Hematopoietic multipotent progenitor cell treated with erythropoietin and hydrocortisone succinate and interleukin-3 and kit ligand, for 6 days (in vitro differentiated cells): ENCODE measurements around the gene ERH.
"Not testable (repeated sequence)": the region's sequence is repeated elsewhere in the genome, so short reads cannot be mapped to it uniquely, and the experiment has no call there.

ENCODE experiments used
- DNase-seq: peaks from one replicate; pipeline ENCODE4 v3.0.0-alpha.2; 2015

ERH gene

DNA sequence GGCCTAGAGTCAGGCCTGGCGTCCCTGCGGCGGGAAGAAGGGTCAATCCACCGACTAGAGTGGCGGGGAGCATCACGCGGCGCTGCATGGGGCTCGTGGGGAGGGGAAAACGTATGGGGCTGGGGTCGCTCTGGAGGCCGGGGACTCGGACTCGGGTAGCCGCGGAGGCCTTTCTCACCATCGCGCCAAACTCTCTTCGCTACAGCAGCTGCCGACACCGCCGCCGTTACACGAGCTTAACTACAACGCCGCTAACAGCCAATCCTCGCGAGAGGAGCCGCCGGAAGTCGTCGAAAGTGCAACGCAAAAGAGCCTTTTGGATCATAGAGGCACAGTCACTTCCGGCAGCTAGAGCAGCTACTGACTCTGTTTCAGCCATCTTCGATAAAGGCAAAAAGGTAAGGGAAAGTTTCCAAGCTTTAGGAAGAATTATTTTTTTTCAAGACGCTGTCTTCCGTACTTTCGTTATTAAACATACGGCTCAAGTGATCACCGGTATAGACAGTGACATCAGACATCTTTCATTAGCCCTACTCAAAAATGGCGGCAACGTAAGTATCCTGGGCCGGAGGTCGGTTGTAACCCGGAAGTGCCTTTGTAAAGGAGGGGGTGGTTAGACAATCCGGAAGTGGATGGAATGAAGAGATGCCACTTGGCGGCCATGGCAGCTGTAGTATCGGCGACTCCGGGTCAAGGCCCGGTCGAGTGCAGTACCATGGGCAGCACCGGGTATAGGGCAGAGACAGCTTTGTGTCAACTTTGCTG, at the start of gene ERH, which contains the start of gene SLC39A9:
Gene ERH, minus strand, starts transcription at position 247 of the 765 bp plus-strand sequence. Its CDS starts 66 bp downstream, at position 181.
Gene SLC39A9, plus strand, starts transcription at position 640 of the 765 bp plus-strand sequence. CDS start 678 bp downstream, outside the sequence.
- peak; percentile 99 for DNase-seq

DNA sequence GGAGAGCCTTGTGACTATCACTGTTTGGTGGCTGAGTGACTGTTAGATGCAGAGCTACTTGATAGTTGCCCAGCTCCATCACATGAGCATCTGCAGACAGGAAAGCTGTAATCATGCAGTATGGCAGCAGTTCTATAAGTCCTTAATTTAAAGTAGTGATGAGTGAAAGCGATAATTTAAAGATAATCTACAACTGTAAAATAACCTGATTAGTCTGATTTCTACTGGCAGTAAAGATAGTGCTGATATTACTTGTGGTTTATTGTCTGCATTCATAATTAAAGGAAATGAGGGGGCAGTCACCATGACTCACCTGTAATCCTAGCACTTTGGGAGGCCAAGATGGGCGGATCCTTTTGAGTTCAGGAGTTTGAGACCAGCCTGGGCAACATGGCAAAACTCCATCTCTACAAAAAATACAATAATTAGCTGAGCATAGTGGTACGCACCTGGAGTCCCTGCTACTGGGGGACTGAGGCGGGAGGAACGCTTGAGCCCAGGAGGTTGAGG, 45.3 kb upstream of the ERH start:
- no peak for DNase-seq

DNA sequence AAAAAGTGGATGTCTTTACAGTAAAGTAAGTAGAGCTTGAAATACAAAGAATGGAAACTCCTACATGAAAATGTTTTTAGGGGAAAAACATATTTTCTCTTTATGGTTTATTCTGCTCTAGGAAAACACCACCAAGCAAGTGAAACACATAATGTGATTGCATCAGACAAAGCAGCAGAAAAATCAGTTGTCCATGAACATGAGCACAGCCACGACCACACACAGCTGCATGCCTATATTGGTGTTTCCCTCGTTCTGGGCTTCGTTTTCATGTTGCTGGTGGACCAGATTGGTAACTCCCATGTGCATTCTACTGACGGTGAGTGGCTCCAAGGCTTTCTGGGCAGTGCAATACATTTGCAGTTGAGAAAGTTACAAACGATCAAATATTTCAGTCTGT, 43.8 kb upstream of the ERH start:
- DNase-seq: no peak

DNA sequence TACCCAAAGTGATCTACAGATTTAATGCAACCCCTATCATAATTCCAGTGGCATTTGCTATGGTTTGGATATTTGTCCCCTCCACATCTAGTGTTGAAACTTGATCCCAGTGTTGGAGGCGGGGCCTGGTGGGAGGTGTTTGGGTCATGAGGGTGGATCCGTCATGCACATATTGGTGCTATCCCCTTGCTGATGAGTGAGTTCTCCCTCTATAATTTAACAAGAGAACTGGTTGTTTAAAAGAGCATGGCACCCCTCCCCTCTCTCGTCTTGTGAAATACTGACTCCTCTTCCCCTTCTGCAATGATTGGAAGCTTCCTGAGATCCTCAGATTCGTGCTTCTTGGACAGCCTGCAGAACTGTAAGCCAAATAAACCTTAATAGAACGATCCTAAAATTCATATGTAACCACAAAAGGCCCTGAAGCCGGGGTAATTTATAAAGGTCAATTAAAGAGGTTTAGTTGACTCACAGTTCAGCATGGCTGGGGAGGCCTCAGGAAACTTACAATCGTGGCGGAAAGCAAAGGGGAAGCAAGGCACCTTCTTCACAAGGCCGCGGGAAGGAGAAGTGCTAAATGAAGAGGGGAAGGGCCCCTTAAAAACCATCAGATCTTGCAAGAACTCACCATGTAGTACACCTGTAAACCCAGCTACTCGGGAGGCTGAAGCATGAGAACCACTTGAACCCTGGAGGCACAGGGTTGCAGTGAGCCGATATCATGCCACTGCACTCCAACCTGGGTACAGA, 41.6 kb upstream of the ERH start:
- no peak for DNase-seq

DNA sequence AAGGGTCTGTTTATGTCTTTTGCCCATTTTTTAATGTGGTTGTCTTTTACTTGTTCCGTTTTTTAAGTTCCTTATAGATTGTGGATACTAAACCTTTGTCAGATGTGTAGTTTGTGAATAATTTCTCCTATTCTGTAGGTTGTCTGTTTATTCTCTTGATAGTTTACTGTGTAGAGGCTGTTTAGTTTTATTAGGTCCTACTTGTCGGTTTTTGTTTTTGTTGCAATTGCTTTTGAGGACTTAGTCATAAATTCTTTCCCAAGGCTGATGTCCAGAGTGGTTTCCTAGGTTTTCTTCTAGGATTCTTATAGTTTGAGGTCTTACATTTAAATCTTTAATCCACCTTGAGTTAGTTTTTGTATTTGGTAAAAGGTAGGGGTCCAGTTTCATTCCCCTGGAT, 34.3 kb upstream of the ERH start:
- DNase-seq: no peak

DNA sequence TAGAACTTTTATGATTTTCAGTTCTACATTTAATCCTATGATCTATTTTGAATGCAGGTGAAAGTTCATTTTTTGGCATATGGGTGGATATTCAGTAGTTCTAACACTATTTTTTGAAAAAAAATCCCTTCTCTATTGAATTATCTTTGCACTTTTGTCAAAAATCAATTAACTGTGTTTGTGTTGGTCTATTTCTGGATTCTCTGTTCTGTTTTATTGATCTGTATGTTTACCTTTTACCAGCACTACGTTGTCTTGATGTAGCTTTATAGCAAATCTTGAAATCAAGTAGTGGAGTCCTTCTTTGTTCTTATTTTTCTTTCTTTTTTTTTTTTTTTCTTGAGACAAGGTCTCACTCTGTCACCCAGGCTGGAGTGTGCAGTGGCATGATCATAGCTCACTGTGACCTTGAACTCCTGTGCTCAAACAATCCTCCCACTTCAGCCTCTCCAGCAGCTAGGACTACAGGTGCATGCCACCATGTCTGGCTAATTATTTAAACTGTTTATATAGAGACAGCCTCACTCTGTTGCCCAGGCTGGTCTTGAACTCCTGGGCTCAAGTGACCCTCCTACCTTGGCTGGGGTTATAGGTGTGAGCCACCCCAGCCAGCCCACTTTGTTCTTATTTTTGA, 32.3 kb upstream of the ERH start:
- DNase-seq: no peak

DNA sequence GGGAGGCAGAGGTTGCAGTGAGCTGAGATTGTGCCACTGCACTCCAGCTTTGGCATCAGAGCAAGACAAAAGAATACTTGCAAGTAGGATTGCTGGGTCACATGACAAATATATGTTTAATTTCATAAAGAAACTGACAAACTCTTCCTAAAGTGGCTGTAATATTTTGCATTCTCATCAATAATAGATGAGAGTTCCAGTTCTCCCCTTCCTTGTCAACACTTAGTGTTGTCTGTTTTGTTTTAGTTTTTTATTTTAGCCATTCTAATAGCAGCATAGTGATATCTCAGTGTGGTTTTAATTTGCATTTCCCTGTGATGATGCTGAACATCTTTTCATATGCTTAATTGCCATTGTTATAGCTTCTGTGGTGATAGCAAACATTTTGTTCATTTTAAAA, 31.5 kb upstream of the ERH start:
- no peak for DNase-seq

DNA sequence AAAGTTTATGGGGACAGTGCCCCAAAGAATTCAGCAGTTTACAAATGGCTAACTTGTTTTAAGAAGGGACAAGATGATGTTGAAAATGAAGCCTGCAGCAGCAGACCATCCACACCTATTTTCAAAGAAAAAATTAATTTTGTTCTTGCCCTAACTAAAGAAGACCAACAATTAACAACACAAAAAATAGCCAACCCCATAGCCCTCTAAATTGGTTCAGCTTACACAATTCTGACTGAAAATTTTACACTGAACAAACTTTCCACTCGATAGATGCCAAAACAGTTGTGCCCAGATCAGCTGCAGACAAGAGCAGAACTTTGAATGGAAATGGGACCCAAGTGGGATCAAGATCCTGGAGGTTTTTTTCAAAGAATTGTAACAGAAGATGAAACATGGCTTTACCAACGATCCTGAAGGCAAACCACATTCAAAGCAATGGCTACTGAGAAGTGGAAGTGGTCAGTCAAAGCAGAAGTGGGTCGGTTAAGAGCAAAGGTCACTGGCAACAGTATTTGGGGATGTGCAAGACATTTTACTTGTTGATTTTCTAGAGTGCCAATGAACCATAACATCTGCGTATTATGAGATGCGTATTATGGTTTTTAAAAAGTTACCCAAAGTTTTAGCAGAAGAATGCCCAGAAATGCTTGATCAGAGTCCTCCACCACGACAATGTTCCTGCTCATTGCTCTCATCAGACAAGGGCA, 30.3 kb upstream of the ERH start:
- DNase-seq: peak; percentile 35

DNA sequence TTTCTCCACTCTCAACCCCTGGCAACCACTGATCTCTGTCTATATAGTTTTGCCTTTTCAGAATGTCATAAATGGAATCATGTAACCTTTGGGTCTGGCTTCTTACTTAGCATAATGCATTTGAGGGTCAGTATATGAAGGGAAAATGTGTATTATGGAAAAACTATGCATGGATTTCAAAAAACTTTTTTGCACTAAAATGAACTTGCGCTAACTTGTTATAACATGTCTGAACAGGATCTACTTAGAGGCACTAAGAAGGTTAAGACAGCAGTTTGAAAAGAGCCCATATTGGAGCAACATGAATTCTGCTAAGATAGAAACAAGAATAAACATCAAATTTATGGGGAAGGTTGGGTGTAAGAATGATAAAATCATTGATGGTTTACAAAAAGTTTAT, 29.5 kb upstream of the ERH start:
- no peak for DNase-seq

DNA sequence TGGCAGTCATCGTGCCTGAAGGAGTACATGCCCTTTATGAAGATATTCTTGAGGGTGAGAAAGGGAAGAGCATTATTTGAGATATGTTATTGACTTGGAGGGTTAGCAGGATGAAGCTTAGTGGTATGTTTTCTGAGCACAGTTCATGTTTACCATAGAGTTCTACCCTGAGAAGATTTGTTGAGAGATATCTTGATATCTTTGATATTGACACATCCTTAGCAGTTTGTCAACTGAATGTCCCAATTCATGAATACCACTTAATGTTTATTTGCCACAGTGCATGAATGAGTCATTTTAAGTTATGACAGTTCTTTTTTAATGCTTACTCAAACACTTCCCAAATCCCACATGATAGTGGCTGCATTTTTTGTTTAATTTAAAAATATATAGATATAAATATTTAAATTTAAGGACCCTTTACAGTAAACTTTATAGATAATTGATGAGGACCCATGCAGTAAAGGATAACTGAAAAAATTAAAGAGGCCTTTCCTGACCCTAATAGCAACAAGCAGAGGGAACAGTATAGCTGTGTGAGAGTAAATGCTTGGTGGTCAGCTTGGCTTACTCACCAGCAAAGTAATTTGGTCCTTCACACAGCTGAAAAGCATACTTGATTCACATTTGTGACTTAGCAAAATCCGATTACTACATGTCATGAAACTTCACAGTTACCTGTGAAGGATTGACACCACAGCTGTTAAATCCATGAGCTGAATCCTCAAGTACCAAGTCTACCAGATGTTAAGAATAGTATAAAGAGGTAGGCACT, 26.2 kb upstream of the ERH start:
- no peak for DNase-seq

DNA sequence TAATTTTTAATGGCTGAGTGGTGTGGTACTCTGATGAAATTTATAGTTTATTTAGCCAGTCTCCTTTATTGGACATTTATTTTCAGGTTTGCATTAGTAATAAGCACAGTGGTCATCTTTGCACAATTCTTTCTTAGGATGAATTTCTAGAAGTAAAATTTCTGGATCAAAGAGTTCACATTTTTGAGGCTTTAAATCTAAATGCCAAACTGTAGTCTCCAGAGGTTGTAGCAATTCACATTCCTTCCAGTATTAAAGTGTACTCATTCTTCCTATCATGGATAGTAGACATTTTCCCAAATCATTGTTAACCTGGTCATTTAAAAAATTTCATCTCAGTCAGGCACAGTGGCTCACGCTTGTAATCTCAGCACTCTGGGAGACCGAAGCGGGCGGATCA, 25.2 kb upstream of the ERH start:
- no peak for DNase-seq

DNA sequence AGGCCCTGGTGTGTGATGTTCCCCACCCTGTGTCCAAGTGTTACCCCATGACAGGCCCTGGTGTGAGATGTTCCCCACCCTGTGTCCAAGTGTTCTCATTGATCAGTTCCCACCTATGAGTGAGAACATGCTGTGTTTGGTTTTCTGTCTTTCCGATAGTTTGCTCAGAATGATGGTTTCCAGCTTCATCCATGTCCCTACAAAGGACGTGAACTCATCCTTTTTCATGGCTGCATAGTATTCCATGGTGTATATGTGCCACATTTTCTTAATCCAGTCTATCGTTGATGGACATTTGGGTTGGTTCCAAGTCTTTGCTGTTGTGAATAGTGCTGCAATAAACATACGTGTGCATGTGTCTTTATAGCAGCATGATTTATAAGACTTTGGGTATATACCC, 18.0 kb upstream of the ERH start:
- DNase-seq: not testable (repeated sequence)

DNA sequence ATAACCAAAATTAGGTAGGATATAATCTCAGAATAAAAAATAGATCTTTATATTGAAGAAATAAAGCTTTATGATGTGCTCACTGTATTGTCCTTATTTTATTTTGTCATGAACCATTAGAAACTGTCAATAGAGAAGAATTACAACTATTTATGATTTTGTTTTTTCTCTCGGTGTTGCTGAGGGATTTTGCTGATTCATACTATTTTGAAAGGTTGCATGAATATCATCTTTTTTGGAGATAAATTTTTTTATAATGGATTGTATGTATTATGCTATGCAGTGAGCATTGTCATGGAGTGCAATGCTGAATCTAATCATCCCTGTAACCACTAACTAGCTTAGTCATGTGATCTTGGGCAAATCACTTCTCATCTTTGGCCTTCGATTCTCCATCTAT, 15.4 kb upstream of the ERH start:
- DNase-seq: no peak

DNA sequence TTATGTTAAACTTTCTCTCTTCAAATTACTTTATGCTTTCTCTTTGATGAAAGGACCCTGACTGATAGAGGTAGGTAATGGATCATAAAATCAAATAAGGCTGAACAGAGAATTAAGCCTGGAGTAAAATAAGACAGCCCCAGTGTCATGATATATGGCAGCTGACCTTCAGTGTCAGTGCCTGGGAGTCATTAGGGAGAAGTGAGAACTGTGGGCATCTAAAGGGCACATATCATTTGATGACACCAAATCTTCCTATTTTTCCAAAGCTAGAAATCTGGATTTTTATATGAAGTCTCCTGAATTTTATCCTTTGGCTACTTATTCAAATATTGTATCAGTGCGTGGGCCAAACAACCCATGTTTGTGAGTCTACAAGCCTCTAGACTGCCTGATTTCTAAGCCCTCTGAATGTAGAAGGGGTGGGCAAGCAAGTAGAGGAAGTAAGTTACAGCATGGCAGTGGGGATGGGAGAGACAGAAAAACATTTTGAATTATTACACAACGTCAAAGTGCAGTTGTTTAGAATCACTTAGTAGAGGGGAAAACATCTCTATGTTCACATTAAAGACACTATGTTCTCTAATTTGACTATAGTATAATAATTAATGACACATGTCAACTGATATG, 10.3 kb upstream of the ERH start:
- peak; percentile 25 for DNase-seq

DNA sequence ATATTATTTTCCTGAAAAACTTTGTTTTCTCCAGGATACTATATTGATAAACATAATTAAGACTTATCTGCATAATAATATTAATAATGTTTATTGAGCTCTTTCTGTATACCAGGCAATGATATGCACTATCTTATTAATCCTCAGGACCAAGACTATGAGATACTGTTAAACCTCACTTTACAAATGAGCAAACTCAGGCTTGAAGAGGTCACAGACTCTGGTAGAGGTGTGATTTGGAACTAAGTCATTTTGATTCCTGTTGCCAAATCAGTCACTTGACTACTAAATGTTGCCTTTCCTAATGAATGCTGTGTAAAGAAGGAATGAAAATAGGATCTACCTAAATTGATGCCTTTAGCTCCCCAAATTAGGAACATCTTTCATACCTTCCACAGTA, 7.7 kb upstream of the ERH start:
- DNase-seq: no peak

DNA sequence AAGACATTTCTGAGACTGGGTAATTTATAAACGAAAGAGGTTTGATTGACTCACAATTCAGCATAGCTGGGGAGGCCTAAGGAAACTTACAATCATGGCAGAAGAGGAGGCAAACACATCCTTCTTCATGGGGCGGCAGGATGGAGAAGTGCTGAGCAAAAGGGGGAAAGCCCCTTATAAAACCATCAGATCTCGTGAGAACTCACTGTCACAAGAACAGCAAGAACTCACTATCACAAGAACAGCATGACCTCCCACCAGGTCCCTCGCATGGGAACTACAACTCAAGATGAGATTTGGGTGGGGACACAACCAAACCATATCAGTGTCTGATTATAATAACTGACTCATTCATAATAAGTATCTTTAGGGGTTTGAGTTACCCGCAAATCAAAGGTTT, 6.8 kb upstream of the ERH start:
- DNase-seq: no peak

DNA sequence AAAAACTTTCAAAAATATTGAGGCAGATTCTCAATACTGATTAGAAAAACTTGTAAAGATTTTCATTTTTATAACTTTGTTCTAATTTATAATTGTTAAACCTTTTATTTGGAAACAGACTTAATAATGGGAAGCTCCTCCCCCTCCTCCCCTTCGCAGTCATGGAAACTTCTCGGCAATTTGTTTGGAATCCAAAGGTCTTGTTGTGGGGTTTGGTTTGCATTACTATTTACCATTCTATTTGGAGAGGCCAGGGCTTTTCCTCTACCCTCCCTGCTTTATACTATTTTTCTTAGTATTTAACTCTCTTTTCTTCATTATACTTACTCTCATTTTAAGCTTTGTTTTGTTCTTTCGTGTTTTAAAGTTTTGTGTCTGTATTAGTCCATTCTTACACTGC, 6.4 kb upstream of the ERH start:
- DNase-seq: no peak

DNA sequence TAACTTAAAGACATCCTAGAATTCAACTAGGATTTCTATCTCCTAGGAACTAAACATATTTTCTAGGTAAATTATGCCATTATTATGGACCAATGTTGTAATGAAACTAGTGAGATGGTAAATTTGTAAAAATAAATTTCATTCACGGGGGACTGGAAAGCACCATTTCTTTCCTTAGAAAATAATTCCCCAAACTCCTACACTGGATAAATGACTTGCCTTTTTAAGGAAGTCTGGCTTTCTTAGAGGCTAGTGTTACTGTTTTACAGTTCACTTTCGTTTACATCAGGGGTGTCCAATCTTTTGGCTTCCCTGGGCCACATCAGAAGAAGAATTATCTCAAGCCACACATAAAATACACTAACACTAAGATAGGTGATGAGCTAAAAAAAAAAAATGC, 3.7 kb upstream of the ERH start:
- DNase-seq: no peak

DNA sequence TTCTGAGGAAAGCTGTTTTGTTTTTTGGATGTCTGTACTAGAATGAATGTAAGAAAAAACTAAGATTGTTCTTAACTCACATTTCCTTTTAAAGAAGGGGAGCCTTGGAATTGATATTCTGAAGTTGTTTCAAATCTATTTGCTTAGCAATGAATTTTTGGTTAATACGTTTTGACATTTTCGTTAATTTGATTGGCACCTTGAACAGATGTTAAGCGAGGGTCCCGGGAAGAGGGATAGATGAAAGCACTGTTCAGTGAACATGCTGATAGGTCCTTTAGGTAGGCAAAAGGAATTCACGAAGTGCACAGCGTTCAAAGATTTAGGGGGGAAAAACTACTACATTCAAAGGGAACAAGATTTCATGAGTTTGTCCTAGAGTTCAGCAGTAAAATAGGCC, 2.1 kb upstream of the ERH start:
- DNase-seq: no peak

DNA sequence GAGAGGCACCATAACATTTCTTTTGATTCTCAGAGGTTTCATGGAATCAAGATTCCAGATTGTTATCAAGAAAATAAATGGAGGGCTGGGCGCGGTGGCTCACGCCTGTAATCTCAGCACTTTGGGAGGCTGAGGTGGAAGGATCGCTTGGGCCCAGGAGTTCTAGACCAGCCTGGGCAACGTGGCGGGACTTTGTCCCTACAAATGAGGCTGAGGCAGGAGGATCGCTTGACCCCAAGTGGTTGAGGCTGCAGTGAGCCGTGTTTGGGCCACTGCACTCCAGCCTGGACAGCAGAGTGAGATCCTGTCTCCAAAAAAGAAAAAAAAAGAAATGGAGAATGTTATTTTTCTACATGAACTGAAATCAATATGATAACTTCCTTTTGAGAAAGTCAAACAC, 1.7 kb upstream of the ERH start:
- no peak for DNase-seq

DNA sequence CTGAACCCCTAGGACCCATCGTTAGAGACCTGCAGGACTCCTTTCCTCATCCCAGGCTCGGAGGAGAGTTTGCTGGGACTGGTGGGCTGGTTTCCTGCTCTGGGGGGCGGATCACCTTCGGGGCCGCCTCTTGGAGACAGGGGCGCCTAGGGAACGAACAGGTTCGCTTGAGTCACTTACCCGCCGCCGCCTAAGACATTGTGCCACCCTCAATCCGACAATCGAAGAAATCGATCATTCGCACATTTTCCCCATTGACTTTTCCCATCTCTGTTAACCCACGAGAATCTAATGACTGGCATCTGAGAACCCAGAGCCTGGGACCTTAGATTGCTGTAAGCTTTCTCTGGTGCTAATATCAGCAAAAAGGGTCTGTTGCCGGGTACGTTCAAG, 715 bp upstream of the ERH start:
- DNase-seq: no peak

DNA sequence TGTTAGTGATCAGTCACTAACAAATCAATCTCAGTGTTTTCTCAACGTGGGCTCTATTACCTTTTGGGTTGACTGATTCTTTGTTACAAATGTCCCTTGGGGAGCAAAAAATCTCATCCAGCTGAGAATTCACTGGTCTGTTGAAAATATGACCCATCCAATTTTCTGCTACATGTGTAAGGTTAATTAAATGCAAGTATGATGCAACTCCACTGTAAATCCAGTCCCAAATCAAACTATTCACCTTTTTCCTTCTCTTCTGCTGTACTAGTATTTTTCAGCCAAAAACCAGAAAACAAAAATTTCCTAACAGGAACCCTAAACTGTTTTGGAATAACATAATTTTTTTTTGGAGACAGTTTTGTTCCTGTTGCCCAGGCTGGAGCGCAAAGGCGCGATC, 2.2 kb downstream of the ERH start:
- DNase-seq: no peak
